HCT116 (cell line): ENCODE results near the gene ELF2. TPM values are rescaled to one million over a fixed set of nuclear protein-coding genes. Genes with fewer than 3 reads are reported as not detected.

Source experiments
- ATAC-seq: fragments of 200-7000 bp; cut with Tn5 transposase; 2 replicates; pipeline ENCODE4 v1.9.1; 2020; ENCODE audit warnings: mild to moderate bottlenecking, moderate library complexity
- BruUV-seq: library from RNA; stranded (reverse); fragments of 400-500 nt; replicated peaks from 2 replicates; lab custom pipeline; 2021; lab: Mats Ljungman, UMichigan
- CTCF ChIA-PET: fragments of 300-600 bp; sonication (Branson Sonifier 250); formaldehyde crosslinking; loops from one replicate; lab custom pipeline; 2021; ENCODE audit warnings: antibody characterized with exemption; lab: Charles Lee
- POLR2A ChIA-PET: fragments of 300-600, 350-600 bp; sonication (Branson Sonifier 250); formaldehyde crosslinking; loops from one replicate; lab custom pipeline; 2021; ENCODE audit warnings: antibody characterized with exemption; lab: Charles Lee
- RAD21 ChIA-PET, 2 experiments: fragments of 300-600 bp; sonication (Branson Sonifier 250); formaldehyde crosslinking; loops; one replicate each; lab custom pipeline; 2023; ENCODE audit warnings: low total read pairs in 2 of 2; ENCODE audit not compliant: uncharacterized antibody in 2 of 2, unreplicated experiment in 2 of 2, low non-redundant PET in 1 of 2; lab: Charles Lee
- DNase-seq: peaks from one replicate; pipeline ENCODE4 v3.0.0-alpha.2; 2010; ENCODE audit warnings: low read depth, low spot score
- H2AFZ ChIP-seq: fragments of 200-600 bp; shearing (Covaris generic), sonication (generic); 2 replicates; pipeline ENCODE4 v1.6.1; 2017; ENCODE audit warnings: low read depth, mixed run types, mixed read lengths, antibody characterized with exemption, low read length; ENCODE audit not compliant: poor library complexity, severe bottlenecking
- H3K27ac ChIP-seq: 2 replicates; pipeline ENCODE4 v1.5.1; 2012; ENCODE audit warnings: low read depth, low read length
- H3K27me3 ChIP-seq: fragments of 200-600 bp; sonication (generic); 2 replicates; pipeline ENCODE4 v1.6.1; 2016; ENCODE audit warnings: mixed run types, low read length, mixed read lengths; ENCODE audit not compliant: insufficient read depth
- H3K36me3 ChIP-seq, 2 experiments: fragments of 200-500 bp in 1 of 2; fragments of 200-600 bp in 1 of 2; sonication (Bioruptor generic) in 1 of 2; sonication (generic) in 1 of 2; 2 replicates each; pipeline versions ENCODE4 v1.5.1 to v1.6.1; 2014 to 2016; ENCODE audit warnings: low read length in 2 of 2, inconsistent platforms in 1 of 2, mixed read lengths in 1 of 2, mixed run types in 1 of 2; ENCODE audit not compliant: insufficient read depth in 2 of 2, control insufficient read depth in 1 of 2
- H3K4me1 ChIP-seq, 2 experiments: fragments of 200-600 bp in 1 of 2; sonication (generic) in 1 of 2; 2 replicates each; pipeline versions ENCODE4 v1.5.1 to v1.6.1; 2012 to 2017; ENCODE audit warnings: low read length in 2 of 2, inconsistent platforms in 1 of 2, mild to moderate bottlenecking in 1 of 2, mixed read lengths in 1 of 2, mixed run types in 1 of 2, moderate library complexity in 1 of 2; ENCODE audit not compliant: insufficient read depth in 2 of 2, control insufficient read depth in 1 of 2
- H3K4me2 ChIP-seq: fragments of 200-600 bp; sonication (generic); 2 replicates; pipeline ENCODE4 v1.6.1; 2017; ENCODE audit warnings: mixed run types, low read length, mixed read lengths
- H3K4me3 ChIP-seq, 2 experiments: fragments of 200-600 bp in 1 of 2; sonication (generic) in 1 of 2; replicated peaks in 1 of 2; 2 replicates each; pipeline ENCODE4 v1.5.1; 2011 to 2016; ENCODE audit warnings: low read length in 2 of 2, control low read depth in 1 of 2, low read depth in 1 of 2, mild to moderate bottlenecking in 1 of 2, mixed read lengths in 1 of 2, mixed run types in 1 of 2
- H3K79me2 ChIP-seq: fragments of 200-600 bp; sonication (generic); 2 replicates; pipeline ENCODE4 v1.6.1; 2017; ENCODE audit warnings: mild to moderate bottlenecking, mixed run types, low read length, moderate library complexity, mixed read lengths; ENCODE audit not compliant: insufficient read depth
- H3K9ac ChIP-seq: fragments of 200-600 bp; sonication (generic); 2 replicates; pipeline ENCODE4 v1.6.1; 2016; ENCODE audit warnings: low read length, mixed read lengths
- H3K9me2 ChIP-seq: fragments of 200-600 bp; sonication (generic), shearing (Covaris generic); 2 replicates; pipeline ENCODE4 v1.6.1; 2017; ENCODE audit warnings: mixed run types, mild to moderate bottlenecking, moderate library complexity; ENCODE audit not compliant: insufficient read depth
- H3K9me3 ChIP-seq, 2 experiments: fragments of 200-500 bp in 1 of 2; fragments of 200-600 bp in 1 of 2; sonication (Bioruptor generic) in 1 of 2; sonication (generic) in 1 of 2; 2 replicates each; pipeline ENCODE4 v1.6.1; 2014 to 2017; ENCODE audit warnings: low read length in 2 of 2, mixed read lengths in 2 of 2, inconsistent platforms in 1 of 2, low read depth in 1 of 2, mild to moderate bottlenecking in 1 of 2, mixed run types in 1 of 2, moderate library complexity in 1 of 2; ENCODE audit not compliant: control insufficient read depth in 1 of 2, insufficient read depth in 1 of 2
- H4K20me1 ChIP-seq: fragments of 200-600 bp; sonication (generic), shearing (Covaris generic); 2 replicates; pipeline ENCODE4 v1.6.1; 2017; ENCODE audit warnings: mixed run types, mild to moderate bottlenecking, moderate library complexity; ENCODE audit not compliant: insufficient read depth
- EGR1 ChIP-seq: IDR thresholded peaks from 2 replicates; pipeline ENCODE4 v1.6.1; 2012; ENCODE audit warnings: low read depth
- EZH2 ChIP-seq: fragments of 200-600 bp; sonication (generic); IDR thresholded peaks from 2 replicates; pipeline ENCODE4 v1.6.1; 2017; ENCODE audit warnings: antibody characterized with exemption, mixed run types
- FOSL1 ChIP-seq: IDR thresholded peaks from 2 replicates; pipeline ENCODE4 v1.6.1; 2012; ENCODE audit warnings: low read depth
- JUND ChIP-seq: IDR thresholded peaks from 2 replicates; pipeline ENCODE4 v1.6.1; 2012
- POLR2AphosphoS5 ChIP-seq: IDR thresholded peaks from 2 replicates; pipeline ENCODE4 v1.6.1; 2011; ENCODE audit warnings: mild to moderate bottlenecking, low read depth, low read length, moderate library complexity
- SIN3A ChIP-seq: IDR thresholded peaks from 2 replicates; pipeline ENCODE4 v1.6.1; 2012; ENCODE audit warnings: low read depth
- YY1 ChIP-seq: IDR thresholded peaks from 2 replicates; pipeline ENCODE4 v1.6.1; 2011; ENCODE audit warnings: low read length, low read depth, moderate library complexity, mild to moderate bottlenecking; ENCODE audit not compliant: insufficient replicate concordance; ENCODE audit errors: extremely low read depth
- intact Hi-C: fragments of 100-400 bp; cut with micrococcal nuclease; formaldehyde crosslinking; loops from 2 replicates; pipeline ENCODE4 v1.10.0; 2022
- total RNA-seq: library from RNA; stranded (reverse); gene quantifications from one replicate; pipeline ENCODE4 v1.2.1, GENCODE V29; 2021; ENCODE audit not compliant: unreplicated experiment

Gene ELF2
- total RNA-seq, 1 experiment from 2014 or later, result 28.2 TPM

DNA sequence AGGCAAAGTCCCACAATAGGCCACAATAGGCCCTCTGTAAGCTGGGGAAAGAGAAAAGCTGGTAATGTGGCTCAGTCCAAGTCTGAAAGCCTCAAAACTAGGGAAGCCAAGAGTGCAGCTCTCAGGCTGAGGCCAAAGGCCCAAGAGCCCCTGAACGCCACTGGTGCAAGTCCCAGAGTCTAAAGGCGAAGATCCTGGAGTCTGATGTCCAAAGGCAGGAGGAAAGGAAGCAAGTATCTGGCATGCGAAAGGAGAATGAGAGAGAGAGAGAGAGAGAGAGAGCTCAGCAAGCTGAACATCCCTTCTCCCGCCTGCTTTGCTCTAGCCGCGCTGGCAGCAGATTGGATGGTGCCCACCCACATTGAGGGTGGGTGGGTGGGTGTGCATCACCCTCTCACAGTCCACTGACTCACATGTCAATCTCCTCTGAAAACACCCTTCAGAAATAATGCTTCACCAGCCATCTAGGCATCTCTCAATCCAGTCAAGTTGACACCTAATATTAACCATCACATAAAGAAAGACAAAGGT lies 30.9 kb upstream of the ELF2 start:
- POLR2A ChIA-PET, result no interaction called here
- intact Hi-C loops, result no loop called here
- no peaks in the 10 kb centered on the region for H3K36me3 ChIP-seq
- H3K4me1 ChIP-seq, result no peaks in the 10 kb centered on the region
- no peaks in the 10 kb centered on the region for H3K79me2 ChIP-seq
- DNase-seq, result no peak
- H3K4me2 ChIP-seq, result no peak overlapping the region
- no peak overlapping the region for H3K9ac ChIP-seq
- no peaks in the 10 kb centered on the region for H3K27me3 ChIP-seq
- no TSS peak for BruUV-seq
- no peak overlapping the region for H3K27ac ChIP-seq
- no peaks in the 10 kb centered on the region for H3K9me2 ChIP-seq
- RAD21 ChIA-PET, result no interaction called here
- no peak overlapping the region for H2AFZ ChIP-seq
- no peak overlapping the region for H3K4me3 ChIP-seq
- H3K9me3 ChIP-seq, result no peaks in the 10 kb centered on the region
- ATAC-seq, result no peak
- TF ChIP-seq SIN3A, result no peak
- TF ChIP-seq EZH2, result no peak
- TF ChIP-seq FOSL1, result no peak
- H4K20me1 ChIP-seq, result no peaks in the 10 kb centered on the region
- CTCF ChIA-PET, result no interaction called here

DNA sequence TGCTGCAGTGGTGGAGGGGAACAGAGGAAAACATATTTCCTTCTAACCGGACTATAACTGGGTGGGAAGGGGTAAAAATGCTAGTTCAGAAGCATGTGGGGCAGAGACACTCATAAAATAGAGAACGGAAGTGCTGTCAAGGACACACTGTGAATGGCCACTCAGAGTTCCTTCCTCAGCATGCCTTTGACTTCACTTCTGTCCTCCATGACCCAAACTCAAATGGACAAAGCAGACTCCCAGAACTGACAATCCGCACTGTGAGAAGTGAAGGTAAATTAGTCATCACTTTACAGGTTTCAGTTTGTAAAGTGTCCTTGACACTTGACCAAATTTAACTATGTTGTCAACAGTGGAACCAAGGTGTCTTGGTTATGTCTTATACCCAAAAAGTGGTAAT lies 30.2 kb upstream of the ELF2 start:
- CTCF ChIA-PET, result no interaction called here
- intact Hi-C loops, result no loop called here
- POLR2A ChIA-PET, result no interaction called here

More for the DNA sequence above, 30.2 kb upstream of the ELF2 start:
- RAD21 ChIA-PET, result no interaction called here
- no peak for ATAC-seq
- H3K36me3 ChIP-seq, result no peaks in the 10 kb centered on the region
- H3K4me1 ChIP-seq, result no peaks in the 10 kb centered on the region
- DNase-seq, result no peak
- no peak overlapping the region for H2AFZ ChIP-seq
- H3K79me2 ChIP-seq, result no peaks in the 10 kb centered on the region
- H3K9ac ChIP-seq, result no peak overlapping the region
- no peaks in the 10 kb centered on the region for H3K27me3 ChIP-seq
- H3K27ac ChIP-seq, result no peak overlapping the region
- no peaks in the 10 kb centered on the region for H4K20me1 ChIP-seq
- H3K4me3 ChIP-seq, result no peak overlapping the region
- no peaks in the 10 kb centered on the region for H3K9me2 ChIP-seq
- no peak overlapping the region for H3K4me2 ChIP-seq
- BruUV-seq, result no TSS peak
- TF ChIP-seq EGR1 (no peak), POLR2AphosphoS5 (no peak), JUND (no peak), YY1 (no peak)
- no peaks in the 10 kb centered on the region for H3K9me3 ChIP-seq
